PC-3 (cell line): ENCODE results near the gene TUBA4B. TPM values are rescaled to one million over a fixed set of nuclear protein-coding genes. Genes with fewer than 3 reads are reported as not detected.

Source experiments
- ATAC-seq: fragments of 200-7000 bp; cut with Tn5 transposase; 2 replicates; pipeline ENCODE4 v1.9.1; 2020; ENCODE audit warnings: mild to moderate bottlenecking, moderate library complexity
- BruUV-seq: library from RNA; stranded (reverse); fragments of 400-500 nt; replicated peaks from 2 replicates; lab custom pipeline; 2021; lab: Mats Ljungman, UMichigan
- CTCF ChIA-PET: fragments of 300-600 bp; sonication (Branson Sonifier 250); formaldehyde crosslinking; loops from one replicate; lab custom pipeline; 2022; ENCODE audit warnings: antibody characterized with exemption; lab: Charles Lee
- POLR2A ChIA-PET: fragments of 300-600 bp; sonication (Branson Sonifier 250); formaldehyde crosslinking; loops from one replicate; lab custom pipeline; 2022; ENCODE audit warnings: antibody characterized with exemption; ENCODE audit not compliant: unreplicated experiment; lab: Charles Lee
- DNase-seq: peaks from one replicate; pipeline ENCODE4 v3.0.0-alpha.2; 2015
- H2AFZ ChIP-seq: fragments of 300-600 bp; sonication (generic); 2 replicates; pipeline ENCODE4 v1.6.0; 2016; ENCODE audit warnings: antibody characterized with exemption, low read length
- H3F3A ChIP-seq: fragments of 300-600 bp; sonication (generic); one replicate; pipeline ENCODE4 v1.6.0; 2017; ENCODE audit warnings: antibody characterized with exemption, low read length, control low read depth, mild to moderate bottlenecking; ENCODE audit not compliant: unreplicated experiment
- H3K27ac ChIP-seq: fragments of 300-600 bp; sonication (generic); 2 replicates; pipeline ENCODE4 v1.5.1; 2016; ENCODE audit warnings: mild to moderate bottlenecking, low read length
- H3K27me3 ChIP-seq: fragments of 300-600 bp; sonication (generic); 2 replicates; pipeline ENCODE4 v1.6.1; 2016; ENCODE audit warnings: low read length, mixed read lengths
- H3K36me3 ChIP-seq: fragments of 300-600 bp; sonication (generic); 2 replicates; pipeline ENCODE4 v1.6.1; 2016; ENCODE audit warnings: low read depth, mixed run types, low read length, mixed read lengths
- H3K4me1 ChIP-seq: fragments of 300-600 bp; sonication (generic); 2 replicates; pipeline ENCODE4 v1.5.1; 2016; ENCODE audit warnings: low read length; ENCODE audit not compliant: insufficient read depth
- H3K4me2 ChIP-seq: fragments of 300-600 bp; sonication (generic); 2 replicates; pipeline ENCODE4 v1.6.0; 2016; ENCODE audit warnings: low read length
- H3K4me3 ChIP-seq: fragments of 300-600 bp; sonication (generic); 2 replicates; pipeline ENCODE4 v1.5.1; 2016; ENCODE audit warnings: mild to moderate bottlenecking, low read length, mixed read lengths
- H3K79me2 ChIP-seq: fragments of 300-600 bp; sonication (generic); 2 replicates; pipeline ENCODE4 v1.6.1; 2017; ENCODE audit warnings: low read length, mixed read lengths
- H3K9ac ChIP-seq: fragments of 300-600 bp; sonication (generic); 2 replicates; pipeline ENCODE4 v1.6.0; 2016; ENCODE audit warnings: mild to moderate bottlenecking, low read length
- H3K9me2 ChIP-seq: fragments of 300-600 bp; sonication (generic); replicated peaks from 2 replicates; pipeline ENCODE4 v1.6.1; 2016; ENCODE audit warnings: mixed run types, low read length, mixed read lengths
- H3K9me3 ChIP-seq: fragments of 300-600 bp; sonication (generic); 2 replicates; pipeline ENCODE4 v1.6.1; 2016; ENCODE audit warnings: low read length, mixed read lengths
- H4K20me1 ChIP-seq: fragments of 300-600 bp; sonication (generic); 2 replicates; pipeline ENCODE4 v1.6.1; 2016; ENCODE audit warnings: low read length, mixed read lengths
- CTCF ChIP-seq: fragments of 300-600 bp; sonication (generic); conservative IDR thresholded peaks from 2 replicates; pipeline ENCODE4 v1.5.1; 2017; ENCODE audit warnings: antibody characterized with exemption, low read depth, mild to moderate bottlenecking, low read length
- EZH2 ChIP-seq: fragments of 300-600 bp; sonication (generic); IDR thresholded peaks from one replicate; pipeline ENCODE4 v1.6.1; 2017; ENCODE audit warnings: antibody characterized with exemption, mild to moderate bottlenecking, low read length; ENCODE audit not compliant: unreplicated experiment
- EZH2phosphoT487 ChIP-seq: fragments of 300-600 bp; sonication (generic); IDR thresholded peaks from 2 replicates; pipeline ENCODE4 v1.6.1; 2018; ENCODE audit warnings: mild to moderate bottlenecking, antibody characterized with exemption, low read length, borderline replicate concordance
- intact Hi-C: fragments of 100-400 bp; cut with micrococcal nuclease; formaldehyde crosslinking; loops from 2 replicates; pipeline ENCODE4 v1.9.0; 2023
- total RNA-seq: library from RNA; depleted of rRNA; stranded (reverse); fragments of >200 nt; gene quantifications from 2 replicates; pipeline ENCODE4 v1.2.3, GENCODE V29; 2014

TUBA4B gene
- total RNA-seq, 1 experiment from 2014 or later = not detected

- TF ChIP-seq EZH2phosphoT487 (no peak), CTCF (no peak), EZH2 (no peak)
- no peaks in the 10 kb centered on the region for H3K27me3 ChIP-seq
- ChIA-PET CTCF (interaction anchor here (2.1 kb wide), 1 partner anchor 47 kb away, joined by 17 read pairs; no protein-coding TSS in a partner anchor), POLR2A (no interaction called here)
- ATAC-seq = no peak
- H3K36me3 ChIP-seq = peaks cover 14% of the 10 kb centered on the region
- no peaks in the 10 kb centered on the region for H4K20me1 ChIP-seq
- BruUV-seq = no TSS peak
- H3K4me2 ChIP-seq = peak overlapping the region; percentile 70; the same call in 1 of the 2 replicates
- H3K9me3 ChIP-seq = no peaks in the 10 kb centered on the region
- H3K79me2 ChIP-seq = peaks cover 51% of the 10 kb centered on the region
- no peak overlapping the region for H3K9ac ChIP-seq
- no peak for DNase-seq
- H3K4me3 ChIP-seq = no peak overlapping the region
- H2AFZ ChIP-seq = no peak overlapping the region
- peaks cover 69% of the 10 kb centered on the region for H3K4me1 ChIP-seq
- intact Hi-C loops = loop anchor here (2.0 kb wide), 2 partner anchors 27 to 47 kb away; no protein-coding TSS in a partner anchor
- peak overlapping the region; percentile 93 for H3K27ac ChIP-seq
- peaks cover 5% of the 10 kb centered on the region for H3F3A ChIP-seq
- H3K9me2 ChIP-seq = no peaks in the 10 kb centered on the region
These were observed 5.1 kb upstream of the TUBA4B start for GRCh38 chr2:219247678-219248642.

- ChIA-PET CTCF (interaction anchor here (0.5 to 2.1 kb wide), 4 partner anchors 19 to 89 kb away, joined by 4 to 17 read pairs (median 6); partner anchors contain the start of genes ANKZF1, ATG9A and CNPPD1), POLR2A (interaction anchor here (0.7 to 0.8 kb wide), 2 partner anchors 19 to 31 kb away, joined by 5 to 16 read pairs; partner anchors contain the start of genes ANKZF1 and ATG9A)
- Histone ChIP-seq H3F3A (peaks cover 5% of the 10 kb centered on the region), H3K27ac (peak overlapping the region; percentile 93), H3K9me3 (no peaks in the 10 kb centered on the region), H4K20me1 (no peaks in the 10 kb centered on the region), H2AFZ (no peak overlapping the region), H3K4me3 (peak overlapping the region; percentile 46), H3K36me3 (peaks cover 14% of the 10 kb centered on the region), H3K9me2 (no peaks in the 10 kb centered on the region), H3K79me2 (peaks cover 58% of the 10 kb centered on the region), H3K4me1 (peaks cover 69% of the 10 kb centered on the region), H3K27me3 (no peaks in the 10 kb centered on the region), H3K9ac (peak overlapping the region; percentile 60), H3K4me2 (peak overlapping the region; percentile 70)
- TF ChIP-seq EZH2phosphoT487 (no peak), CTCF (no peak)
- no TSS peak for BruUV-seq
- no peak for ATAC-seq
- no peak for DNase-seq
- intact Hi-C loops = loop anchor here (1.0 to 2.0 kb wide), 5 partner anchors 20 to 46 kb away; partner anchors contain the start of genes ABCB6, ANKZF1, ATG9A and DNAJB2
These were observed 4.2 kb upstream of the TUBA4B start for GRCh38 chr2:219248845-219249202.
